Glomerular visceral epithelial cell (primary cell): ENCODE measurements around the gene MT1B.
"Not testable (repeated sequence)": the region's sequence is repeated elsewhere in the genome, so short reads cannot be mapped to it uniquely, and the experiment has no call there.

Experiments used
- DNase-seq: peaks from one replicate; pipeline ENCODE4 v3.0.0-alpha.2; 2016; ENCODE audit errors: extremely low spot score

MT1B gene

DNA sequence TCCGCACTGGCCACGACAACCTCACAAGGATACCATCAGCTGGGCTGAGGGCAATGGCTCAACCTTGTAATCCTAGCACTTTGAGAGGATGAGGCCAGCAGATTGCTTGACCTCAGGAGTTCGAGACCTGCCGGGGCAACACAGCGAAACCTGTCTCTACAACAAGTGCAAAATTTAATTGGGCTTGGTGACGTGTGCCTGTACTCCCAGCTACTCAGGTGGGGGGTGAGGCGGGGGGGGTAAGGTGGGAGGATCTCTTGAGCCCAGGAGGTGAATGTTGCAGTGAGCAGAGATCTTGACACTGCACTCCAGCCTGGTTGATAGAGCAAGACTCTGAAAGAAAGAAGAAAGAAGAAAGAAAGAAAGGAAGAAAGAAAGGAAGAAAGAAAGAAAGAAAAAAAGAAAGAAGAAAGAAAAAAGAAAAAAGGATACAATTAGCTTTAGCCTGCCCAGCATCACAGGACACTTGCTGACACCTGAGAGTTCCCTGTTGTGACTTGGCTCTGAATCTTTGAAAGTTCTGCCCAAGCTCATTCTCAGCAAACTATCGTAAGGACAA lies 31.3 kb upstream of the MT1B start:
- DNase-seq, result no peak

DNA sequence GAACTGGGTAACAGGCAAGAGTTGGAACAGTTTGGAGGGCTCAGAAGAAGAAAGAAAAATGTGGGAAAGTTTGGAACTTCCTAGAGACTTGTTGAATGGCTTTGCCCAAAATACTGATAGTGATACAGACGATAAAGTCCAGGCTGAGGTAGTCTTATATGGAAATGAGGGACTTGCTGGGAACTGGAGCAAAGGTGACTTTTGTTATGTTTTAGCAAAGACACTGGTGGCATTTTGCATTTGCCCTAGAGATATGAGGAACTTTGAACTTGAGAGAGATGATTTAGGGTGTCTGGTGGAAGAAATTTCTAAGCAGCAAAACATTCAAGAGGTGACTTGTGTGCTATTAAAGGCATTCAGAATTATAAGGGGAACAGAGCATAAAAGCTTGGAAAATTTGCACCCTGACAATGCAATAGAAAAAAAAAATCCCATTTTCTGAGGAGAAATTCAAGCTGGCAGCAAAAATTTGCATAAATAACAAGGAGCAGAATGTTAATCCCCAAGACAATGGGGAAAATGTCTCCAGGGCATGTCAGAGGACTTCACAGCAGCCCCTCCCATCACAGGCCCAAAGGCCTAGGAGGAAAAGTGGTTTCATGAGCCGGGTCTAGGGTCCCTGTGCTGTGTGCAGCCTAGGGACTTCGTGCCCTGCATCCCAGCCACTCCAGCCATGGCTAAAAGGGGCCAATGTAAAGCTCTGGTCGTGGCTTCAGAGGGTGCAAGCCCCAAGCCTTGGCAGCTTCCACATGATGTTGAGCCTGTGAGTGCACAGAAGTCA lies 29.8 kb upstream of the MT1B start:
- DNase-seq, result not testable (repeated sequence)

DNA sequence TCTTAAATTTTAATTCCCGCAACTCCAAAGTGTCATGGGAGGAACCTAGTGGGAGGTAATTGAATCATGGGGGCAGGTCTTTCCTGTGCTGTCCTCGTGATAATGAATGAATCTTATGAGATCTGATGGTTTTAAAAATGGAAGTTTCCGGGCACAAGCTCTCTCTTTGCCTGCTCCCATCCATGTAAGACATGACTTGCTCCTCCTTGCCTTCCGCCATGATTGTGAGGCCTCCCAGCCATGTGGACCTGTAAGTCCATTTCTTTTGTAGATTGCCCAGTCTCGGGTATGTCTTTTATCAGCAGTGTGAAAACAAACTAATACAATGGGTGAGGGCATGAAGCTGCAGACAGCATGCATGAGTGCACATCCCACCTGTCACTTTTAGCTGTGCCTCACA lies 28.5 kb upstream of the MT1B start:
- not testable (repeated sequence) for DNase-seq

DNA sequence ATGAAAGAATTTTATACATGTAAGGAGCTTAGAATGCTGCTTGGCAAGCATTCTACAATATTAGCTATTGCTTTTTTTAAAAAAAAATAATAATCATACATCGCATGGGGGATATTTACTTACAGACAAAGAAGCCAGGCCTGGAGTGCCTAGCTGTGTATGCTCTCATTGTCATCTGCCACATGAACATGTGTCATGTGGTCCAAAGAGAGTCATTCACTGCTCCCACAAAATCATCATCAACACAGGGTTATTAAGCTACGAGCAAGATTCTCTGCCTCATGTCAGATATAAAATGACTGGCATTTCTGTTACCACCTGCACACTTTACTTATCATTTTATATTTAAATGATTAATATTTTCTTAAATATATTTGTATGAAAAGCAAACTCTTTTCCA lies 28.0 kb upstream of the MT1B start:
- no peak for DNase-seq

DNA sequence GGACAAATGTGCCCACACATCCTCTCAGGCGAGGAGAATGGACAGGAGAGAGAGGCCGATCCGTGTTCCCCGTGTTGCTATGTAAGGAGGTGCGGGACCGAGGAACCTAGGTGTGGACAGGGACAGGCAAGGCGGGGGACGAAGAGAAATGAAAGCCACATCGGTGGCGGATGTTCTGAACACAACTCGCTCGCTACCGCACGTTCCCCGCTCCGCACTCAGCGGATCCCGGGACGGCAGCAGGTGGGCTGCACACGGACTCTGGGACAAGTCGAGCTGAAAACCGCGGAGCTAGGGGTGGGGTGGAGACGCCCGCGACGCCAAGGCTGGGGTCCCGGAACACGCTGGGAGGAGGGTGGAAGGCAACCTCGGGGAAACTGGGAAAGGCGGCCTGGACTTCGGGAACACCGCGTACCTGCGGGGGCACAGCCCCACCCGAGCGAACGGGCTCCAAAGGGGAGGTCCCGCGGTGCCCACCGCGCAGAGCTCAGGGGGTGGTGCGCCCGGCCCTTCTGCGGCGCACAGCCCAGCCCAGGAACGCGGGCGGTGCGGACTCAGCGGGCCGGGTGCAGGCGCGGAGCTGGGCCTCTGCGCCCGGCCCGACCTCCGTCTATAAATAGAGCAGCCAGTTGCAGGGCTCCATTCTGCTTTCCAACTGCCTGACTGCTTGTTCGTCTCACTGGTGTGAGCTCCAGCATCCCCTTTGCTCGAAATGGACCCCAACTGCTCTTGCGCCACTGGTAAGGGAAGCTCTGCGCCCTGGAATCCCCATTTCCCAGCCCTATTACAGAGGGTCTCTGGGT lies 26.3 kb upstream of the MT1B start, which contains the start of gene MT1E:
Gene MT1E (plus strand): TSS at position 642 of the 803 bp plus-strand sequence. CDS start 71 bp downstream, at position 713.
- DNase-seq, result peak; percentile 83

DNA sequence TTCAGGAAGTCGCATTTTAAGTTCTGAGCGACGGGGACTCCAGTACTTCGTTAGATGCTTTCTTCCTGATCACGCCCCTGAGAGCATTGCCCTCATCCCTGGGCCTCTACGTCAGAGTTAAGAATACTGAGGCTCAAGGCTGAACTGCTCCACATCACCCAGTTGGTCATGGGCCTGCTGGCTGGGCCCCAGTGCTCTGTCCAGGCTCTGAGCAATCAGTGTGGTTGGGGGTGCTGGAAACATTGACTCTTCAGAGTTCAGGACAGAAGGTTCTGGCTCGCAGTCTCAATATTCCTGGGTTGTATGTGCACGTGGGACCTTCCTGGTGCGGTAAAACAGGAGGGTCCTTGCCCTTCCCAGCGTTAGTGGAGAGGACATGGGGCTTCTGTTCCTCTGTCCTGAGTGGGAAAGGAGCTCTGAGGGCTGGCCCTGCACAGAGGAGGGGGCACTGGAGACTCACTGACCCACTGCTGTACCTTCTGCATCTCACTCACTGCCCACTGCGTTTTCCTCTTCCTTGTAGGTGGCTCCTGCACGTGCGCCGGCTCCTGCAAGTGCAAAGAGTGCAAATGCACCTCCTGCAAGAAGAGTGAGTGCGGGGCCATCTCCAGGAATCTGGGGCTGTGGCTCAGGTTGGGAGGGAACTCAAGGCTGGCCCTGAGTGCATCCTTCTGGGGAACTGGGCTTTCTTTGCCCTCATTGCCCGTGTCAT lies 25.6 kb upstream of the MT1B start:
- no peak for DNase-seq

DNA sequence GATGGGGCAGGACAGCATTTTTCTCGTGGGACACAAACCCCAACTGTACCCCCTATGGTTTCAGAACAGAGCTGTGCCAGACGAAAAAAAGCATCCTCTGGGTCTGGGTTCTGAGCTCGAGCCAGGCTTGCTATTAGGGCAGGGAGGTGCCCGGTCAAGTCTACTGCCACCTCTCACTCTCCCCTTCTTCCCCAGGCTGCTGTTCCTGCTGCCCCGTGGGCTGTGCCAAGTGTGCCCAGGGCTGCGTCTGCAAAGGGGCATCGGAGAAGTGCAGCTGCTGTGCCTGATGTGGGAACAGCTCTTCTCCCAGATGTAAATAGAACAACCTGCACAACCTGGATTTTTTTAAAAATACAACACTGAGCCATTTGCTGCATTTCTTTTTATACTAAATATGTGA lies 25.0 kb upstream of the MT1B start:
- peak; percentile 5 for DNase-seq

DNA sequence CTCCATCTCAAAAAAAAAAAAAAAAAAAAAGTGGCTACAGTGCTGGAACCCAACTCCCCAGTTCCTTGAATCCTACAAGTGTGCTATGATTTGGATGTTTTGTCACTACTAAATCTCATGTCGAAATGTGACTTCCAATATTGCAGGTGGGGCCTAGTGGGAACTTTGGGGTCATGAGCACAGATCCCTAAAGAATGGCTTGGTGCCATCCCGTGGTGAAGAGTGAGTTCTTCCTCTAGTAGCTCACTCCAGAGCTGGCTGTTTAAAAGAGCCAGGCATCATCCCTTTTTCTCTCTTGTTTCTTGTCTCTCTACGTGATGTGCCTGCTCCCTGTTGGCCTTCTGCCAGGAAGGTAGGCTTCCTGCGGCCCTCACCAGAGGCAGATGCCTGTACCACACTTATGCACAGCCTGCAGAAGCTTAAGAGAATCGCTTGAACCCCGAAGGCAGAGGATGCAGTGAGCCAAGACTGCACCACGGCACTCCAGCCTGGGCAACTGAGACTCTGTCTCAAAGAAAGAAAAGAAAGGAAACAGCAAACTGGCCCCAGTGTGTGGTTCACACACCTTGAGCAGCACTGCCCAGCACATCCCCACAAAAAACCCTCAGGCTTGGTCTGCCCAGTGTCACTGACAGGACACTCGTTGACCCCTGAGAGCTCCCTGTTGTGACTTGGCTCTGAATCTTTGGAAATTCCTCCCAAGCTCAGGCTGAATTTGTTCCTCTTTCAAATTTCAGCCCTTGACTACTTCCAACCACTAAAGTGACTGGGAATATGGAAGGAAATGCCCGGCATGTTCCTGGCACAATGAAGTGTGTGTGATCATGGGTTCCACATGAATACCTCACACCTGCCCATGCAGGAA lies 23.0 kb upstream of the MT1B start:
- peak; percentile 12 for DNase-seq

DNA sequence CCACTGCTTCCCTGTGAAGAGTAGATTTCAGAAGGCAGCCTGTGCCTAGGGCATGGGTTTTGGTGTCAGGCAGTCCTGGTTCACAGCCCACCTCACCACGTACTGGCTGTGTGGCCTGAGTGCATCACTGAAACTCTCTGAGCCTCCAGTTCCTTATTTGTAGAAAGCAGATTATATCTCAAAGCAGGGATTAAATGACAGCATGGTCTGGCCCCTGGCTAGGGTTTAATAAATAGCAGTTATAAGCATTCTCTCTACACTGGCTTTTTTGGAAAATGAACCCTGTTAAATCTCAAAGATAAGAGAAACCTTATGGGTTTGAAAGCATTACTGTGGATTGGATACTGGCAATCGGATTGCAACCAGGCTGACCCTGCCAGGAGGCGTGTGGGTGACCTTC lies 22.2 kb upstream of the MT1B start:
- DNase-seq, result no peak

DNA sequence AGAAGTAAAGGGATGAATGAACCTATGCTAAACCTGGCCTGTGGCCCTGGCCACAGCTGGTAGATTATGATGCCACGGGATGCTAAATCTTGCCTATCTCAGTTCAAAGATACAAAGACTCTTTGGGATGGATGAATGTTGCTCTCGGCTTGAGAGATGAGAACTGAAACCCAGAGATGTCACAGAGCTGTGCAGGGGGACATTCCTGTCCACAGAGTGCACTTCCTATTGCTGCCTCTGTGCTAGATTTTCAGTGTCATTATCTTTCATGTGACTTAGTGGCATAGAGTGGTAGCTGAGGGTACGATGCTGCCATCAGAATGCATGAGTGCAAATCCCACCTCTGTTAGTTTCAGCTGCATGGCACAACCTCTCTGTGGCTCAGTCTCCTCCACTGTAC lies 21.6 kb upstream of the MT1B start:
- no peak for DNase-seq

DNA sequence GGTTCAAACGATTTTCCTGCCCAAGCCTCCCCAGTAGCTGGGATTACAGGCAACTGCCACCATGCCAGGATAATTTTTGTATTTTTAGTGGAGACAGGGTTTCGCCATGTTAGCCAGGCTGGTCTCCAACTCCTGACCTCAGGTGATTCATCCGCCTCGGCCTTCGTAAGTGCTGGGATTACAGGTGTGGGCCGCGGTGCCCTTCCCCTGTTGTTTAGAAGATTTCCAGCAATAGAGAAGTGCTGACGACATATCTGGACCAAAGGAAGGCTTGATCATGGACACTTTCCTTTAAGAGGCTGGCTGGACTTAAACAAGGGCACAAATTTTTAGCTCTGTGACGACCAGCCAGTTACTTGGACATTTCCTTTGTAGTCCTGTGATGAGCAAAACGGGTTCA lies 20.5 kb upstream of the MT1B start:
- DNase-seq, result no peak

DNA sequence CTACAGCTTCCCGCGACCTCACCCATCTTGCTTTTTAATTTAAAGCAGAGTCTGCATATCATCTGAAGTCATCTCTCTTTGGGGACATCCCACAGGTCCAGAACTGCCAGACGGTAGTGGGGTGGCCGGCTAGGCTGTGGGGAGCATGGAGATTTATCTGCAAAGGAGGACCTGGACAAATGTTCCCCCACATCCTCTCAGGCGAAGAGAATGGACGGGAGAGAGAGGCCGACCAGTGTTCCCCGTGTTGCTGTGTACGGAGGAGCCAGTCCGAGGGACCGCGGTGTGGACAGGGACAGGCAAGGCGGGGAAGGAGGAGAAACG lies 19.9 kb upstream of the MT1B start:
- DNase-seq, result no peak

DNA sequence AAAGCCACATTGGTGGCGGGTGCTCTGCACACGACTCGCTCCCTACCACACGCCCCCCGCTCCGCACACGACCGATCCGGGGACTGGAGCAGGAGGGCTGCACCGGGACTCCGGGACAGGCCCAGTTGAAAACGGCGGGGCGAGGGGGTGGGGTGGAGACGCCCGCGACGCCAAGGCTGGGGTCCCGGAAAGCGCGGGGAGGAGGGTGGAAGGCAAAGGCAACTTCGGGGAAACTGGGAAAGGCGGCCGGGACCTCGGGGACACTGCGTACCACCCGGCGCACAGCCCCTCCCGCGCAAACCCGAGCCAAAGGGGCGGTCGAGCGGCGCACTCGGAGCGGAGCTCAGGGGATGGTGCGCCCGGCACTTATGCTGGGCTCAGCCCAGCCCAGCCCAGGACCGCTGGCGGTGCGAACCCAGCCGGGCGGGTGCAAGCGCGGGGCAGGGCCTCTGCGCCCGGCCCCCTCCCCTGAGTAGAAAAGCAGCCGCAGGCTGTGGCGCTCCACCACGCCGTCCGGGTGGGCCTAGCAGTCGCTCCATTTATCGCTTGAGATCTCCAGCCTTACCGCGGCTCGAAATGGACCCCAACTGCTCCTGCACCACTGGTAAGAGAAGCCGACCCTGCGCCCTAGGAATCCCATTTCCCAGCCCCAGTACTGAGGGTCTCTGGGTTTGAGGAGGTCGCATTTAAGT lies 19.4 kb upstream of the MT1B start, which contains the start of gene MT1M:
Gene MT1M (plus strand): TSS at position 504 of the 692 bp plus-strand sequence. CDS start 73 bp downstream, at position 577.
- no peak for DNase-seq

DNA sequence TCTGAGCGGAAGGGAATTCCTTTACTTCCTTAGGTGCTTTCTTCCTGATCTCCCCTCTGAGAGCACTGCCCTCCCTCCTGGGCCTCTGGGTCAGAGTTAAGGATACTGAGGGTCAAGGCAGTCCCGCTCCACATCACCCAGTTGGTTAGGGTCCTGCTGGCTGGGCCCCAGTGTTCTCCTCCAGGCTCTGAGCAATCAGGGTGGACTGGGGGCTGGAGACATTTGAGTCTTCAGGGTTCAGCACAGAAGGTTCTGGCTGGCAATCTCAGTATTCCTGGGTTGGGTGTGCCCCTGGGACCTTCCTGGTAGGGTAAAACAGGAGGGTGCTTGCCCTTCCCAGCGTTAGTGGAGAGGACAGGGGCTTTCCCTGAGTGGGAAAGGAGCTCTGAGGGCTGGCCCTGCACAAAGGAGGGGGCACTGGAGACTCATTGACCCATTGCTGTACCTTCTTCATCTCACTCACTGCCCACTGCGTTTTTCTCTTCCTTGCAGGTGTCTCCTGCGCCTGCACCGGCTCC lies 18.8 kb upstream of the MT1B start:
- DNase-seq, result no peak

DNA sequence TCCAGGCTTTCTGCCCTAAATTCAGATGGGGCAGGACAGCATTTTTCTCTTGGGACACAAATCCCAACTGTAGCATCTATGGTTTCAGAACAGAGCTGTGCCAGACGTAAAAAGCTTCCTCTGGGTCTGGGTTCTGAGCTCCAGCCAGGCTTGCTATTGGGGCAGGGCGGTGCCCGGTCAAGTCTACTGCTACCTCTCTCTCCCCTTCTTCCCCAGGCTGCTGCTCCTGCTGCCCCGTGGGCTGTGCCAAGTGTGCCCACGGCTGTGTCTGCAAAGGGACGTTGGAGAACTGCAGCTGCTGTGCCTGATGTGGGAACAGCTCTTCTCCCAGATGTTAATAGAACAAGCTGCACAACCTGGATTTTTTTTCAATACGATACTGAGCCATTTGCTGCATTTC lies 18.2 kb upstream of the MT1B start:
- no peak for DNase-seq

DNA sequence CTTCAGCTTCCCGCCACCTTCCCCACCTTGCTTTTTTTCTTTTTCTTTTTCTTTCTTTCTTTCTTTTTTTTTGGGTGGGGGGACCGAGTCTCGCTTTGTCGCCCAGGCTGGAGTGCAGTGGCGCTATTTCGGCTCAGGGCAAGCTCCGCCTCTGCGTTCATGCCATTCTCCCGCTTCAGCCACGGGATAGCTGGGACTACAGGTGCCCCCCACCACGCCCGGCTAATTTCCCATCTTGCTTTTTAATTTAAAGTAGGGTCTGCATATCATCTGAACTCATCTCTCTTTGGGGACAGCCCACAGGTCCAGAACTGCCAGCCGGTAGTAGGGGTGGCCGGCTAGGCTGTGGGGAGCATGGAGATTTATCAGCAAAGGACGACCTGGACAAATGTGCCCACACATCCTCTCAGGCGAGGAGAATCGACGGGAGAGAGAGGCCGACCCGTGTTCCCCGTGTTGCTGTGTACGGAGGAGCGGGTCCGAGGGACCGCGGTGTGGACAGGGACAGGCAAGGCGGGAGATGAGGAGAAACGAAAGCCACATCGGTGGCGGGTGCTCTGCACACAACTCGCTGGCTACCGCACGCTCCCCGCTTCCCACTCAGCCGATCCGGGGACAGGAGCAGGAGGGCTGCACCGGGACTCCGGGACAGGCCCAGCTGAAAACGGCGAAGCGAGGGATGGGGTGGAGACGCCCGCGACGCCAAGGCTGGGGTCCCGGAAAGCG lies 16.8 kb upstream of the MT1B start:
- DNase-seq, result no peak

DNA sequence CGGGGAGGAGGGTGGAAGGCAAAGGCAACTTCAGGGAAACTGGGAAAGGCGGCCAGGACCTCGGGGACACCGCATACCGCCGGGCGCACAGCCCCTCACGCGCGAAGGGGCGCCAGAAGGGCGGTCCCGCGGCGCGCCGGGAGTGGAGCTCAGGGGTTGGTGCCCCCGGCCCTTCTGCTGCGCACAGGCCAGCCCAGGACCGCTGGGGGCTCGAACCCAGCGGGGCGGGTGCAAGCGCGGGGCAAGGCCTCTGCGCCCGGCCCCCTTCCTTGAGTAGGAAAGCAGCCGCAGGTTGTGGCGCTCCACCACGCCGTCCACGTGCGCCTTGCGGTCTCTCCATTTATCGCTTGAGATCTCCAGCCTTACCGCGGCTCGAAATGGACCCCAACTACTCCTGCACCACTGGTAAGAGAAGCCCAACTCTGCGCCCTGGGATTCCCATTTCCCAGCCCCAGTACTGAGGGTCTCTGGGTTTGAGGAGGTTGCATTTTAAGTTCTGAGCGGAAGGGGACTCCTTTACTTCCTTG lies 16.2 kb upstream of the MT1B start:
- no peak for DNase-seq

DNA sequence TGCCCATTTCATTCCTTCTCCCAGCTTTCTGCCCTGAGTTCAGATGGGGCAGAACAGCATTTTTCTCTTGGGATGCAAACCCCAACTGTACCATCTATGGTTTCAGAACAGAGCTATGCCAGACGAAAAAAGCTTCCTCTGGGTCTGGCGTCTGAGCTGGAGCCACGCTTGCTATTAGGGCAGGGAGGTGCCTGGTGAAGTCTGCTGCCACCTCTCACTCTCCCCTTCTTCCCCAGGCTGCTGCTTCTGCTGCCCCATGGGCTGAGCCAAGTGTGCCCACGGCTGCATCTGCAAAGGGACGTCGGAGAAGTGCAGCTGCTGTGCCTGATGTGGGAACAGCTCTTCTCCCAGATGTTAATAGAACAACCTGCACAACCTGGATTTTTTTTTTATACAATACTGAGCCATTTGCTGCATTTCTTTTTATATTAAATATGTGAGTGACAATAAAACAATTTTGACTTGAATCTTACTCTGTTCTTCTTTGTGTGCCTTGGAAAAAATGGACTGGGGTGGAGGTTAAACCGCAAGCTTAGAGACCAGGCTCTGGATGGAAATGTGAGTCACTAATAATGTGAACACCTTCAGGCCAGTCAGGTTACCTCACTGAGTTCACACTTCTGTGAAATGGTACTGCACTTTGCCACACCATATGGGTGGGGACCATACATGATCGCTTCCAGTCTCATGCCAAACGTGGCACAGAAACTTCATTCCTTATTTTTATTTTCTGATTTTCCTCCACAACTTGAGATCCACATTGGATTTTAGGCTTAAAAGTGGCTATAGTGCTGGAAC lies 14.9 kb upstream of the MT1B start:
- DNase-seq, result no peak
